ENCODE data around the gene LCE1A. TPM values are rescaled to one million over a fixed set of nuclear protein-coding genes. Genes with fewer than 3 reads are reported as not detected.

The LCE1A gene
- total and polyA plus RNA-seq, 2 of the 8 experiments (the other 6 are each of a cell fraction or from before 2014, with no cell fraction given) = not detected

- no peak for TF ChIP-seq SP1 (IDR thresholded peaks at IDR 0.05; ENCODE audit: low read depth, low read length)
Measured at GRCh38 chr1:152823294-152823693, 4.0 kb upstream of the LCE1A start (continued).

DNA sequence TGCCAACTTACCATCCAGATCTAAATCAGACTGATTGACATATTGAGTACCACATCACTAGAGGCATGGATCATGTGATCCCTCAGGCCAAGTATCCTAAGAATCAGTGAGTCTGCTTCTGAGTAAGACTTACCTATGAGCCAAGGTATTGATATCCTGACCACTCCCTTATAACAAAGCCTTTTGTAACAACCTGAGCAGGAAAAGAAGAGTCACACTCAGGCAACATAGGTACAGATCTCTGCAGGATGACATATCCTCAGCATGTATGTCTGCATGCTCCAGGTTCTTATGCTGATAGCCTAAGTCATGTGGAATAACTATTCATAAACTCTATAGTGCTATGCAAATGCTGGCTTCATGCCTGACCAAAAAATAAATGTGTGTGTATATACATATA is 2.3 kb upstream of the LCE1A start:
- Histone ChIP-seq H3K56ac (replicated peaks; ENCODE audit: insufficient read length, low read depth, low read length) (no peak overlapping the region), H3K4ac (replicated peaks; ENCODE audit: insufficient read length, low read depth, low read length) (no peak overlapping the region), H3K27ac (ENCODE audit: low read depth, low read length) (no peak overlapping the region), H3K79me2 (ENCODE audit: control insufficient read depth in 1 of 2, insufficient read depth in 2 of 2, low read length in 2 of 2) (no peaks in the 10 kb centered on the region), H3K18ac (ENCODE audit: extremely low read depth, low read length) (no peak overlapping the region), H2AFZ (ENCODE audit: low read length) (no peak overlapping the region), H3K9me3 (ENCODE audit: insufficient read depth in 2 of 2, low read depth in 1 of 2, low read length in 1 of 2) (peaks cover 59 to 64% of the 10 kb centered on the region in 2 experiments), H2BK20ac (ENCODE audit: low read length) (no peak overlapping the region), H2AK5ac (ENCODE audit: low read depth, low read length) (no peak overlapping the region), H3K79me1 (ENCODE audit: low read depth, low read length) (no peaks in the 10 kb centered on the region), H4K8ac (ENCODE audit: extremely low read depth, insufficient read depth, low read length) (no peak overlapping the region), H4K91ac (replicated peaks; ENCODE audit: insufficient read length, low read length) (no peak overlapping the region), H4K5ac (ENCODE audit: insufficient read length, low read depth, low read length) (no peak overlapping the region), H2BK15ac (ENCODE audit: low read length) (no peak overlapping the region), H2BK12ac (ENCODE audit: low read depth, low read length) (no peak overlapping the region), H3K27me3 (replicated peaks in 1 of 4; ENCODE audit: control insufficient read depth in 3 of 4, extremely low read depth in 1 of 4, insufficient read depth in 3 of 4, low read length in 3 of 4) (no peaks in the 10 kb centered on the region), H3K4me2 (ENCODE audit: insufficient read depth in 1 of 2, low read depth in 2 of 2, low read length in 2 of 2) (no peak overlapping the region), H2BK5ac (ENCODE audit: low read depth, low read length) (no peak overlapping the region), H3K4me1 (replicated peaks in 1 of 4; ENCODE audit: control insufficient read depth in 3 of 4, insufficient read depth in 4 of 4, low read length in 3 of 4) (no peaks in the 10 kb centered on the region), H3K23me2 (ENCODE audit: low read depth, low read length) (no peaks in the 10 kb centered on the region), H3K36me3 (ENCODE audit: control insufficient read depth in 2 of 4, insufficient read depth in 4 of 4, low read length in 3 of 4) (no peaks in the 10 kb centered on the region), H3K4me3 (ENCODE audit: extremely low read depth in 1 of 4, insufficient read depth in 2 of 4, low read depth in 3 of 4, low read length in 4 of 4) (no peak overlapping the region), H3K9ac (replicated peaks in 1 of 4; ENCODE audit: extremely low read depth in 1 of 4, low read depth in 3 of 4, low read length in 3 of 4) (no peak overlapping the region), H3K14ac (ENCODE audit: insufficient read length) (no peak overlapping the region), H3K23ac (ENCODE audit: insufficient read length) (no peak overlapping the region), H4K20me1 (replicated peaks in 1 of 2; ENCODE audit: control insufficient read depth in 1 of 2, insufficient read depth in 2 of 2, low read length in 2 of 2) (no peaks in the 10 kb centered on the region), H2BK120ac (replicated peaks; ENCODE audit: low read depth, low read length) (no peak overlapping the region)
- DNase-seq (ENCODE audit: low read depth in 1 of 2, low spot score in 2 of 2) (no peak), FAIRE-seq (no peak)
- ChIA-PET POLR2A (ENCODE audit: partially characterized antibody) (no interaction called here), CTCF (ENCODE audit: partially characterized antibody) (interaction anchor here (0.7 to 0.8 kb wide), 2 partner anchors 44 to 354 kb away, joined by 3 to 4 read pairs; no protein-coding TSS in a partner anchor)
- TF ChIP-seq BACH1 (IDR thresholded peaks at IDR 0.05; ENCODE audit: low read length) (no peak), RXRA (IDR thresholded peaks at IDR 0.05; ENCODE audit: insufficient read depth, low read depth, low read length) (no peak), CTBP2 (IDR thresholded peaks at IDR 0.05; ENCODE audit: borderline replicate concordance, insufficient read depth, insufficient read length, low read length) (no peak), SP1 (IDR thresholded peaks at IDR 0.05; ENCODE audit: low read depth, low read length) (no peak), HDAC2 (IDR thresholded peaks at IDR 0.05; ENCODE audit: borderline replicate concordance in 1 of 2, low read depth in 2 of 2, low read length in 2 of 2) (no peak), BRCA1 (IDR thresholded peaks at IDR 0.05; ENCODE audit: low read depth, low read length) (no peak)
- TF ChIP-seq, protein P1, sequence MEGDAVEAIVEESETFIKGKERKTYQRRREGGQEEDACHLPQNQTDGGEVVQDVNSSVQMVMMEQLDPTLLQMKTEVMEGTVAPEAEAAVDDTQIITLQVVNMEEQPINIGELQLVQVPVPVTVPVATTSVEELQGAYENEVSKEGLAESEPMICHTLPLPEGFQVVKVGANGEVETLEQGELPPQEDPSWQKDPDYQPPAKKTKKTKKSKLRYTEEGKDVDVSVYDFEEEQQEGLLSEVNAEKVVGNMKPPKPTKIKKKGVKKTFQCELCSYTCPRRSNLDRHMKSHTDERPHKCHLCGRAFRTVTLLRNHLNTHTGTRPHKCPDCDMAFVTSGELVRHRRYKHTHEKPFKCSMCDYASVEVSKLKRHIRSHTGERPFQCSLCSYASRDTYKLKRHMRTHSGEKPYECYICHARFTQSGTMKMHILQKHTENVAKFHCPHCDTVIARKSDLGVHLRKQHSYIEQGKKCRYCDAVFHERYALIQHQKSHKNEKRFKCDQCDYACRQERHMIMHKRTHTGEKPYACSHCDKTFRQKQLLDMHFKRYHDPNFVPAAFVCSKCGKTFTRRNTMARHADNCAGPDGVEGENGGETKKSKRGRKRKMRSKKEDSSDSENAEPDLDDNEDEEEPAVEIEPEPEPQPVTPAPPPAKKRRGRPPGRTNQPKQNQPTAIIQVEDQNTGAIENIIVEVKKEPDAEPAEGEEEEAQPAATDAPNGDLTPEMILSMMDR (IDR thresholded peaks at IDR 0.05; ENCODE audit: control extremely low read depth in 1 of 3, insufficient read depth in 1 of 3, low read depth in 1 of 3, low read length in 3 of 3) = no peak
